ENCODE measurements around the gene FLYWCH1. TPM values are rescaled to one million over a fixed set of nuclear protein-coding genes. Genes with fewer than 3 reads are reported as not detected.

FLYWCH1 gene
- total and polyA plus RNA-seq, 10 of the 15 experiments (the other 5 are each of a cell fraction or from before 2014, with no cell fraction given): 0.47 to 33.8 (median 11.2) TPM

DNA sequence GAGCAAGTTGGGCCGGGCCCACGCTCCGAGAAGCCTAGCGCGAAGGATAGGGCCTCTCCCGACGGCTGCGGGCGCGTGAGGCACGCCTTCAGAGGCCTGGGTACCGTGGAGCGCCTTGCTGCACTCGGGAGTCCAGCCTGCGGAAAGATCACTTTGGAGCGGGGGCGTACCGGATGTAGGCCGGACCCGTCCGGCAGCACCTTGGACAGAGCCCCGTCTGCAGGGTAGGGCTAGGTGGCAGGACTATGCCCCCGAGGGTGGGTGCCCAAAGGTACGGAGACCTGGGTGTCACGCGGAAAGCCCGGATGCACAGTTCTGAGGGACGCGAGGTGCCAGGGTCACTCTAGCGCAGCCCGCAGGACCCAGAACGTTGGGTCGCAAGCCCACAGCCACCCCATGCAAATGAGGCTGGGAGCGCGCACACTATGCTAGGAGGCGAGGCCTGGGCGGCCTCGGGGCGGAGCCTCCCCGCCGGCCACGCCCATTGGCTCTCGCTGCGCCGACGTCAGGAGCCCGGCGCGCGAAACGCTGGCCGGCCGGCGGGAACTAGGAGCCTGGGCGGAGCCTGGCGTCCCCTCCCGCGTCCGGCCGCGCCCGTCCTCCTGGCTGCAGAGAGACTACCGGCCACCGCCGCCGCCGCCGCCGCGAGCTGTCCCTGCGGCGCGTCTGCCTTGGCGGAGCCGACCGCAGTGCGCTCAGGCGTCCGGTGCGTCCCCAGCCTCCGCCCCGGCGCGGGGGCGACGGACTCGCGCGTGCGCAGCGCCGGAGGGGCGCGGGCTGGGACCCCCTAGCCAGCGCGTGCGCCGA lies 57.2 kb downstream of the FLYWCH1 start, which contains the start of gene PAQR4 (continued):
- TF ChIP-seq, protein P1, sequence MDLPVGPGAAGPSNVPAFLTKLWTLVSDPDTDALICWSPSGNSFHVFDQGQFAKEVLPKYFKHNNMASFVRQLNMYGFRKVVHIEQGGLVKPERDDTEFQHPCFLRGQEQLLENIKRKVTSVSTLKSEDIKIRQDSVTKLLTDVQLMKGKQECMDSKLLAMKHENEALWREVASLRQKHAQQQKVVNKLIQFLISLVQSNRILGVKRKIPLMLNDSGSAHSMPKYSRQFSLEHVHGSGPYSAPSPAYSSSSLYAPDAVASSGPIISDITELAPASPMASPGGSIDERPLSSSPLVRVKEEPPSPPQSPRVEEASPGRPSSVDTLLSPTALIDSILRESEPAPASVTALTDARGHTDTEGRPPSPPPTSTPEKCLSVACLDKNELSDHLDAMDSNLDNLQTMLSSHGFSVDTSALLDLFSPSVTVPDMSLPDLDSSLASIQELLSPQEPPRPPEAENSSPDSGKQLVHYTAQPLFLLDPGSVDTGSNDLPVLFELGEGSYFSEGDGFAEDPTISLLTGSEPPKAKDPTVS (IDR thresholded peaks at IDR 0.05; ENCODE audit: low read depth, low read length): no peak
- no peak for TF ChIP-seq CBX3 (IDR thresholded peaks at IDR 0.05; ENCODE audit: borderline replicate concordance, low read depth)
- TF ChIP-seq KDM1A (IDR thresholded peaks at IDR 0.05; ENCODE audit: borderline replicate concordance): no peak
- TF ChIP-seq FOXK2 (IDR thresholded peaks at IDR 0.05): no peak
- TF ChIP-seq NR2C2 (IDR thresholded peaks at IDR 0.05; ENCODE audit: borderline replicate concordance, control insufficient read depth, insufficient read length, low read depth): no peak
- TF ChIP-seq LARP7 (IDR thresholded peaks at IDR 0.05): peak; percentile 39; the same call in 1 of the 2 replicates
- 0 out of 2 replicates have a peak, but pooled peaks have one; percentile 41 for TF ChIP-seq RFX5 (IDR thresholded peaks at IDR 0.05; ENCODE audit: low read depth, low read length)
- TF ChIP-seq YBX1 (IDR thresholded peaks at IDR 0.05): no peak
- TF ChIP-seq, protein P2, sequence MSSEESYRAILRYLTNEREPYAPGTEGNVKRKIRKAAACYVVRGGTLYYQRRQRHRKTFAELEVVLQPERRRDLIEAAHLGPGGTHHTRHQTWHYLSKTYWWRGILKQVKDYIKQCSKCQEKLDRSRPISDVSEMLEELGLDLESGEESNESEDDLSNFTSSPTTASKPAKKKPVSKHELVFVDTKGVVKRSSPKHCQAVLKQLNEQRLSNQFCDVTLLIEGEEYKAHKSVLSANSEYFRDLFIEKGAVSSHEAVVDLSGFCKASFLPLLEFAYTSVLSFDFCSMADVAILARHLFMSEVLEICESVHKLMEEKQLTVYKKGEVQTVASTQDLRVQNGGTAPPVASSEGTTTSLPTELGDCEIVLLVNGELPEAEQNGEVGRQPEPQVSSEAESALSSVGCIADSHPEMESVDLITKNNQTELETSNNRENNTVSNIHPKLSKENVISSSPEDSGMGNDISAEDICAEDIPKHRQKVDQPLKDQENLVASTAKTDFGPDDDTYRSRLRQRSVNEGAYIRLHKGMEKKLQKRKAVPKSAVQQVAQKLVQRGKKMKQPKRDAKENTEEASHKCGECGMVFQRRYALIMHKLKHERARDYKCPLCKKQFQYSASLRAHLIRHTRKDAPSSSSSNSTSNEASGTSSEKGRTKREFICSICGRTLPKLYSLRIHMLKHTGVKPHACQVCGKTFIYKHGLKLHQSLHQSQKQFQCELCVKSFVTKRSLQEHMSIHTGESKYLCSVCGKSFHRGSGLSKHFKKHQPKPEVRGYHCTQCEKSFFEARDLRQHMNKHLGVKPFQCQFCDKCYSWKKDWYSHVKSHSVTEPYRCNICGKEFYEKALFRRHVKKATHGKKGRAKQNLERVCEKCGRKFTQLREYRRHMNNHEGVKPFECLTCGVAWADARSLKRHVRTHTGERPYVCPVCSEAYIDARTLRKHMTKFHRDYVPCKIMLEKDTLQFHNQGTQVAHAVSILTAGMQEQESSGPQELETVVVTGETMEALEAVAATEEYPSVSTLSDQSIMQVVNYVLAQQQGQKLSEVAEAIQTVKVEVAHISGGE (CRISPR knock-in tag; IDR thresholded peaks at IDR 0.05): no peak
- TF ChIP-seq TBL1XR1 (IDR thresholded peaks at IDR 0.05; ENCODE audit: low read depth, low read length): no peak
- TF ChIP-seq SMAD5 (IDR thresholded peaks at IDR 0.05; ENCODE audit: low read depth): no peak
- peak; percentile 33; the same call in 1 of the 2 replicates for TF ChIP-seq RUNX3 (IDR thresholded peaks at IDR 0.05; ENCODE audit: low read length)
- TF ChIP-seq, protein P3, sequence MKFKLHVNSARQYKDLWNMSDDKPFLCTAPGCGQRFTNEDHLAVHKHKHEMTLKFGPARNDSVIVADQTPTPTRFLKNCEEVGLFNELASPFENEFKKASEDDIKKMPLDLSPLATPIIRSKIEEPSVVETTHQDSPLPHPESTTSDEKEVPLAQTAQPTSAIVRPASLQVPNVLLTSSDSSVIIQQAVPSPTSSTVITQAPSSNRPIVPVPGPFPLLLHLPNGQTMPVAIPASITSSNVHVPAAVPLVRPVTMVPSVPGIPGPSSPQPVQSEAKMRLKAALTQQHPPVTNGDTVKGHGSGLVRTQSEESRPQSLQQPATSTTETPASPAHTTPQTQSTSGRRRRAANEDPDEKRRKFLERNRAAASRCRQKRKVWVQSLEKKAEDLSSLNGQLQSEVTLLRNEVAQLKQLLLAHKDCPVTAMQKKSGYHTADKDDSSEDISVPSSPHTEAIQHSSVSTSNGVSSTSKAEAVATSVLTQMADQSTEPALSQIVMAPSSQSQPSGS (IDR thresholded peaks at IDR 0.05; ENCODE audit: low read length): no peak
- TF ChIP-seq SMARCA5 (IDR thresholded peaks at IDR 0.05): peak; percentile 25; the same call in 1 of the 2 replicates
- 0 out of 2 replicates have a peak, but pooled peaks have one; percentile 21 for TF ChIP-seq ZNF217 (IDR thresholded peaks at IDR 0.05)
- peak; percentile 43; the same call in 1 of the 2 replicates for TF ChIP-seq CBFB (IDR thresholded peaks at IDR 0.05; ENCODE audit: low read depth)
- TF ChIP-seq NRF1 (conservative IDR thresholded peaks at IDR 0.05; ENCODE audit: low read depth, low read length): peak; percentile 21; the same call in 1 of the 2 replicates
- no peak for TF ChIP-seq PML (IDR thresholded peaks at IDR 0.05; ENCODE audit: low read length)
- TF ChIP-seq ZZZ3 (IDR thresholded peaks at IDR 0.05; ENCODE audit: control insufficient read depth, insufficient read length, low read depth): no peak
- no peak for TF ChIP-seq STAT1 (conservative IDR thresholded peaks at IDR 0.05)
- TF ChIP-seq, protein P4, sequence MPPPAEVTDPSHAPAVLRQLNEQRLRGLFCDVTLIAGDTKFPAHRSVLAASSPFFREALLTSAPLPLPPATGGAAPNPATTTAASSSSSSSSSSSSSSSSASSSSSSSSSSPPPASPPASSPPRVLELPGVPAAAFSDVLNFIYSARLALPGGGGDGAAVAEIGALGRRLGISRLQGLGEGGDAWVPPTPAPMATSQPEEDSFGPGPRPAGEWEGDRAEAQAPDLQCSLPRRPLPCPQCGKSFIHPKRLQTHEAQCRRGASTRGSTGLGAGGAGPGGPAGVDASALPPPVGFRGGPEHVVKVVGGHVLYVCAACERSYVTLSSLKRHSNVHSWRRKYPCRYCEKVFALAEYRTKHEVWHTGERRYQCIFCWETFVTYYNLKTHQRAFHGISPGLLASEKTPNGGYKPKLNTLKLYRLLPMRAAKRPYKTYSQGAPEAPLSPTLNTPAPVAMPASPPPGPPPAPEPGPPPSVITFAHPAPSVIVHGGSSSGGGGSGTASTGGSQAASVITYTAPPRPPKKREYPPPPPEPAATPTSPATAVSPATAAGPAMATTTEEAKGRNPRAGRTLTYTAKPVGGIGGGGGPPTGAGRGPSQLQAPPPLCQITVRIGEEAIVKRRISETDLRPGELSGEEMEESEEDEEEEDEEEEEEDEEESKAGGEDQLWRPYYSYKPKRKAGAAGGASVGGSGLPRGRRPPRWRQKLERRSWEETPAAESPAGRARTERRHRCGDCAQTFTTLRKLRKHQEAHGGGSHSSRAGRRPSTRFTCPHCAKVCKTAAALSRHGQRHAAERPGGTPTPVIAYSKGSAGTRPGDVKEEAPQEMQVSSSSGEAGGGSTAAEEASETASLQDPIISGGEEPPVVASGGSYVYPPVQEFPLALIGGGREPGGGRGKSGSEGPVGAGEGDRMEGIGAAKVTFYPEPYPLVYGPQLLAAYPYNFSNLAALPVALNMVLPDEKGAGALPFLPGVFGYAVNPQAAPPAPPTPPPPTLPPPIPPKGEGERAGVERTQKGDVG (CRISPR knock-in tag; IDR thresholded peaks at IDR 0.05): no peak
- no peak for TF ChIP-seq CBX5 (IDR thresholded peaks at IDR 0.05; ENCODE audit: low read depth)
